SKM-1 (cell line): Measurements from ENCODE around the gene IGF1.

Experiments used
- DNase-seq: peaks from one replicate; lab custom pipeline; 2025; ENCODE audit not compliant: unreplicated experiment; lab: John Stamatoyannopoulos, UW

The IGF1 gene

GRCh38 chr12:102429211-102430154 is 50.9 kb downstream of the IGF1 start:
- DNase-seq: no peak

- DNase-seq: no peak
Measured at GRCh38 chr12:102427543-102427941, 52.8 kb downstream of the IGF1 start.

- DNase-seq: no peak
Measured at GRCh38 chr12:102426599-102427542, 53.5 kb downstream of the IGF1 start.

- DNase-seq: no peak
Measured at GRCh38 chr12:102425109-102426039, 55.0 kb downstream of the IGF1 start.

GRCh38 chr12:102423462-102423861 is 56.9 kb downstream of the IGF1 start:
- no peak for DNase-seq

GRCh38 chr12:102421802-102422583 is 58.4 kb downstream of the IGF1 start:
- DNase-seq: no peak

GRCh38 chr12:102419094-102419764 is 61.1 kb downstream of the IGF1 start:
- DNase-seq: no peak

GRCh38 chr12:102417055-102417454 is 63.3 kb downstream of the IGF1 start:
- DNase-seq: no peak

- DNase-seq: no peak
Measured at GRCh38 chr12:102415515-102415914, 64.8 kb downstream of the IGF1 start.

- no peak for DNase-seq
Measured at GRCh38 chr12:102413396-102413795, 67.0 kb downstream of the IGF1 start.

- no peak for DNase-seq
Measured at GRCh38 chr12:102410511-102410910, 69.9 kb downstream of the IGF1 start.

GRCh38 chr12:102408487-102409297 is 71.7 kb downstream of the IGF1 start:
- no peak for DNase-seq

- no peak for DNase-seq
Measured at GRCh38 chr12:102407776-102408486, 72.4 kb downstream of the IGF1 start.

- no peak for DNase-seq
Measured at GRCh38 chr12:102406033-102406584, 74.3 kb downstream of the IGF1 start.

GRCh38 chr12:102401087-102401486 is 79.3 kb downstream of the IGF1 start:
- no peak for DNase-seq

- DNase-seq: no peak
Measured at GRCh38 chr12:102399653-102400052, 80.7 kb downstream of the IGF1 start.

- no peak for DNase-seq
Measured at GRCh38 chr12:102396276-102396675, 84.1 kb downstream of the IGF1 start.
